B cell (primary cell): ENCODE results near the gene NUDT21. TPM values are rescaled to one million over a fixed set of nuclear protein-coding genes. Genes with fewer than 3 reads are reported as not detected.
"Not testable (repeated sequence)": the region's sequence is repeated elsewhere in the genome, so short reads cannot be mapped to it uniquely, and the experiment has no call there.

Experiments used
- ATAC-seq: fragments of 200-7000 bp; cut with Tn5 transposase; one replicate; pipeline ENCODE4 v1.10.0; 2021; ENCODE audit warnings: low read depth, mild to moderate bottlenecking, moderate number of reproducible peaks, moderate library complexity
- CTCF ChIA-PET: fragments of 350-600 bp; sonication (Branson Sonifier 250); formaldehyde crosslinking; loops from one replicate; lab custom pipeline; 2021; ENCODE audit warnings: antibody characterized with exemption, inconsistent platforms; lab: Charles Lee
- POLR2A ChIA-PET: fragments of 350-600 bp; sonication (Branson Sonifier 250); formaldehyde crosslinking; loops from one replicate; lab custom pipeline; 2021; ENCODE audit warnings: antibody characterized with exemption; lab: Charles Lee
- DNase-seq: peaks from one replicate; pipeline ENCODE4 v3.0.0; 2013
- H2AFZ ChIP-seq: 2 replicates; pipeline ENCODE4 v1.6.1; 2012; ENCODE audit warnings: mild to moderate bottlenecking, low read depth, low read length; ENCODE audit not compliant: insufficient read depth, poor library complexity, severe bottlenecking
- H3K27ac ChIP-seq, 2 donors: 1 replicate in 1 of 2; 2 replicates in 1 of 2; pipeline ENCODE4 v1.5.1; 2012 to 2013; ENCODE audit warnings: low read length in 2 of 2, mild to moderate bottlenecking in 2 of 2, moderate library complexity in 1 of 2
- H3K27me3 ChIP-seq, 4 experiments: fragments of 200-600 bp in 1 of 4; sonication (generic) in 1 of 4; replicated peaks in 1 of 4; 1 replicate in 2 of 4; 2 replicates in 2 of 4; pipeline versions ENCODE4 v1.6.1 to v1.7.0; 2013 to 2016; ENCODE audit warnings: low read length in 3 of 4, mild to moderate bottlenecking in 2 of 4, mixed read lengths in 1 of 4, moderate library complexity in 1 of 4; ENCODE audit not compliant: insufficient read depth in 4 of 4, control insufficient read depth in 3 of 4; ENCODE audit errors: control extremely low read depth in 1 of 4
- H3K36me3 ChIP-seq, 2 experiments: replicated peaks in 1 of 2; 1 replicate in 1 of 2; 2 replicates in 1 of 2; pipeline versions ENCODE4 v1.6.1 to v1.7.1; 2013; ENCODE audit warnings: low read length in 1 of 2; ENCODE audit not compliant: insufficient read depth in 2 of 2, control insufficient read depth in 1 of 2; ENCODE audit errors: control extremely low read depth in 1 of 2, extremely low read depth in 1 of 2
- H3K4me1 ChIP-seq, 2 donors: fragments of 200-600 bp in 1 of 2; sonication (generic) in 1 of 2; 1 replicate in 1 of 2; 2 replicates in 1 of 2; pipeline versions ENCODE4 v1.5.1 to v1.6.1; 2013 to 2017; ENCODE audit warnings: low read length in 2 of 2; ENCODE audit not compliant: control insufficient read depth in 2 of 2, insufficient read depth in 2 of 2
- H3K4me2 ChIP-seq: replicated peaks from 2 replicates; pipeline ENCODE3; 2012; ENCODE audit warnings: mild to moderate bottlenecking, low read depth, low read length; ENCODE audit not compliant: poor library complexity, severe bottlenecking
- H3K4me3 ChIP-seq, 5 experiments: fragments of 200-600 bp in 1 of 5; sonication (generic) in 1 of 5; 1 replicate in 3 of 5; 2 replicates in 2 of 5; pipeline versions ENCODE4 v1.5.1 to v1.7.0; 2011 to 2016; ENCODE audit warnings: low read length in 4 of 5, mild to moderate bottlenecking in 4 of 5, low read depth in 2 of 5, control low read depth in 1 of 5, moderate library complexity in 1 of 5; ENCODE audit not compliant: insufficient read depth in 1 of 5; ENCODE audit errors: control extremely low read depth in 1 of 5, extremely low read depth in 1 of 5
- H3K79me2 ChIP-seq: fragments of 200-600 bp; sonication (generic); one replicate; pipeline ENCODE4 v1.6.0; 2016; ENCODE audit warnings: low read length; ENCODE audit not compliant: control insufficient read depth, insufficient read depth
- H3K9ac ChIP-seq: fragments of 200-600 bp; sonication (generic); 2 replicates; pipeline ENCODE4 v1.6.1; 2017; ENCODE audit warnings: mild to moderate bottlenecking, low read length, moderate library complexity
- H3K9me3 ChIP-seq, 3 donors: one replicate each; pipeline versions ENCODE4 v1.6.1 to v1.7.1; 2013; ENCODE audit warnings: low read length in 2 of 3; ENCODE audit not compliant: control insufficient read depth in 2 of 3, insufficient read depth in 1 of 3; ENCODE audit errors: control extremely low read depth in 1 of 3
- H4K20me1 ChIP-seq: 2 replicates; pipeline ENCODE4 v1.6.0; 2012; ENCODE audit warnings: mild to moderate bottlenecking, low read length; ENCODE audit not compliant: insufficient read depth, control insufficient read depth, poor library complexity, severe bottlenecking
- H3K27ac Mint-ChIP-seq: one replicate; pipeline ENCODE4 v1.8.0; 2021; ENCODE audit warnings: mixed read lengths
- H3K27me3 Mint-ChIP-seq: one replicate; pipeline ENCODE4 v1.8.0; 2021; ENCODE audit warnings: mixed read lengths
- H3K4me1 Mint-ChIP-seq: one replicate; pipeline ENCODE4 v1.8.0; 2021; ENCODE audit warnings: mixed read lengths
- H3K4me3 Mint-ChIP-seq: one replicate; pipeline ENCODE4 v1.8.0; 2021; ENCODE audit warnings: mixed read lengths
- H3K9me3 Mint-ChIP-seq: one replicate; pipeline ENCODE4 v1.8.0; 2022; ENCODE audit warnings: mixed read lengths; ENCODE audit not compliant: insufficient read depth
- EZH2 ChIP-seq: IDR thresholded peaks from 2 replicates; pipeline ENCODE4 v1.6.1; 2012; ENCODE audit warnings: borderline replicate concordance, low read depth, mild to moderate bottlenecking, moderate library complexity, low read length; ENCODE audit not compliant: insufficient read depth, poor library complexity, severe bottlenecking
- WGBS: methylation state at CpG from one replicate; pipeline ENCODE4 v1.1.5; 2013; ENCODE audit warnings: missing lambda C conversion rate; ENCODE audit not compliant: insufficient coverage; 5-methylcytosine and 5-hydroxymethylcytosine counted together
- intact Hi-C: fragments of 100-400 bp; cut with micrococcal nuclease; formaldehyde crosslinking; loops from one replicate; pipeline ENCODE4 v1.10.0; 2022
- polyA plus RNA-seq: library from polyadenylated mRNA; depleted of rRNA; stranded (reverse); fragments of >200 nt; gene quantifications from 2 replicates; pipeline ENCODE4 v1.2.3, GENCODE V29; 2012
- total RNA-seq, 2 donors: library from RNA; stranded (reverse); fragments of 120-200 nt in 1 of 2; gene quantifications; 1 replicate in 1 of 2; 2 replicates in 1 of 2; pipeline versions ENCODE4 v1.2.3 to v1.2.4, GENCODE V29; 2013 to 2022
- TF ChIP-seq, protein P1 (sequence below): fragments of 200-600 bp; IDR thresholded peaks from one replicate; pipeline ENCODE4 v1.8.0; 2022; ENCODE audit warnings: antibody characterized with exemption, mild to moderate bottlenecking

Gene NUDT21
- total and polyA plus RNA-seq, 2 donors (not counting 1 experiment from before 2014, with no cell fraction given): 27.3 to 89.4 TPM

DNA sequence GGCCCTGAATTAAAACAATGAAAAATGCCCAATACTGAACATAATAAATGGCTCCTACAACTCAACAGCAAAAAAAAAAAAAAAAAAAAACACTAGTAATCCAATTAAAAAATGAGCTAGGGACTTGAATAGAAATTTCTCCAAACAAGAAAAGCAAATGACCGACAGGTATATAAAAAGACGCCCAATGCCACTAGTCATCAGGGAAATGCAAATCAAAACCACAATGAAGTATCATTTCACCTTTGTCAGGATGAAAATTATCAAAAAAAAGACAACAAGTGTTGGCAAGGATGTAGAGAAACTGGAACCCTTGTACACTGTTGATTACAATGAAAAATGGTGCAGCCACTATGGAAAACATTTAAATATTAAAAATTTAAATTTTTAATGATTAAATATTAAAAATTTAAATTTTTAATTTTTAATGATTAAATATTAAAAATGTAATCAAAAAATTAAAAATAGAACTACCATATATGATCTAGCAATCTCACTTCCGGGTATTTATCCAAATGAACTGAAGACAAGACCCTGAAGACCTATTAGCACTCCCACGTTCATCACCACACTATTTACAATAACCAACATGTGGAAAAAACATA is 40.6 kb upstream of the NUDT21 start:
- no peak overlapping the region for H2AFZ ChIP-seq
- H3K9ac ChIP-seq: no peak overlapping the region

DNA sequence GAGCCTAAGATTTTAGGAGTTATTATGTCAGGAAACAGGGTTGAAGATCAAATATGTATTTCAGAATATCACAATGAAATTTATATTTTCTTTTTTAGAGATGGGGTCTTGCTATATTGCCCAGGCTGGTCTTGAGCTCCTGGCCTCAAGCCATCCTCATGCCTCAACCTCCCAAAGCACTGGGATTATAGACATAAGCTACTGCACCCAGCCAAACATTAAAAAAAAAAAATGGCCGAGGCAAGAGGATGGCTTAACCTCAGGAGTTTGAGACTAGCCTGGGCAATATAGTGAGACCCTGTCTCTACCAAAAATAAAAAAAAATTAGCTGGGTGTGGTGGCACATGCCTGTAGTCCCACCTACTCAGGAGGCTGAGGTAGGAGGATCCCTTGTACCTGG is 37.7 kb upstream of the NUDT21 start:
- CTCF ChIA-PET, H3K4me1 ChIP-seq, H3K4me3 ChIP-seq, H3K9me3 Mint-ChIP-seq, DNase-seq, H3K27me3 ChIP-seq, POLR2A ChIA-PET, H3K79me2 ChIP-seq, H4K20me1 ChIP-seq, ATAC-seq, H3K4me2 ChIP-seq, H3K27ac Mint-ChIP-seq, H3K9ac ChIP-seq, H3K9me3 ChIP-seq, H3K27me3 Mint-ChIP-seq, H3K4me3 Mint-ChIP-seq, intact Hi-C loops, H3K27ac ChIP-seq, H2AFZ ChIP-seq: not testable (repeated sequence)
- H3K36me3 ChIP-seq: peaks cover 1 to 23% of the 10 kb centered on the region in 2 experiments
- peaks cover 11% of the 10 kb centered on the region for H3K4me1 Mint-ChIP-seq
- no CpG with 5 or more reads among the region's 1 CpG for WGBS

More for the DNA sequence above, 40.6 kb upstream of the NUDT21 start:
- peak overlapping the region; percentile 14 for H3K4me2 ChIP-seq
- no peaks in the 10 kb centered on the region for H4K20me1 ChIP-seq
- H3K4me1 ChIP-seq: peaks cover 3% of the 10 kb centered on the region in 2 donors
- ATAC-seq (no peak), DNase-seq (no peak)
- H3K27me3 Mint-ChIP-seq: no peaks in the 10 kb centered on the region
- no peak overlapping the region for H3K27ac ChIP-seq
- intact Hi-C loops: no loop called here
- peaks cover 2 to 19% of the 10 kb centered on the region in 2 experiments for H3K36me3 ChIP-seq
- H3K4me3 Mint-ChIP-seq: no peak overlapping the region
- 20% methylated on average over 2 of the region's 4 CpGs for WGBS
- H3K4me1 Mint-ChIP-seq: peaks cover 11% of the 10 kb centered on the region
- H3K27me3 ChIP-seq: no peaks in the 10 kb centered on the region
- no peaks in the 10 kb centered on the region for H3K9me3 Mint-ChIP-seq
- no peaks in the 10 kb centered on the region for H3K9me3 ChIP-seq
- H3K27ac Mint-ChIP-seq: no peak overlapping the region
- H3K79me2 ChIP-seq: no peaks in the 10 kb centered on the region
- CTCF ChIA-PET: interaction anchor here (0.6 kb wide), 2 partner anchors 90 to 1180 kb away, joined by 3 read pairs; no protein-coding TSS in a partner anchor
- no peak overlapping the region for H3K4me3 ChIP-seq
- POLR2A ChIA-PET: no interaction called here
- TF ChIP-seq EZH2: no peak
- TF ChIP-seq, protein P1, sequence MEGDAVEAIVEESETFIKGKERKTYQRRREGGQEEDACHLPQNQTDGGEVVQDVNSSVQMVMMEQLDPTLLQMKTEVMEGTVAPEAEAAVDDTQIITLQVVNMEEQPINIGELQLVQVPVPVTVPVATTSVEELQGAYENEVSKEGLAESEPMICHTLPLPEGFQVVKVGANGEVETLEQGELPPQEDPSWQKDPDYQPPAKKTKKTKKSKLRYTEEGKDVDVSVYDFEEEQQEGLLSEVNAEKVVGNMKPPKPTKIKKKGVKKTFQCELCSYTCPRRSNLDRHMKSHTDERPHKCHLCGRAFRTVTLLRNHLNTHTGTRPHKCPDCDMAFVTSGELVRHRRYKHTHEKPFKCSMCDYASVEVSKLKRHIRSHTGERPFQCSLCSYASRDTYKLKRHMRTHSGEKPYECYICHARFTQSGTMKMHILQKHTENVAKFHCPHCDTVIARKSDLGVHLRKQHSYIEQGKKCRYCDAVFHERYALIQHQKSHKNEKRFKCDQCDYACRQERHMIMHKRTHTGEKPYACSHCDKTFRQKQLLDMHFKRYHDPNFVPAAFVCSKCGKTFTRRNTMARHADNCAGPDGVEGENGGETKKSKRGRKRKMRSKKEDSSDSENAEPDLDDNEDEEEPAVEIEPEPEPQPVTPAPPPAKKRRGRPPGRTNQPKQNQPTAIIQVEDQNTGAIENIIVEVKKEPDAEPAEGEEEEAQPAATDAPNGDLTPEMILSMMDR: no peak
